Activated CD8-positive, alpha-beta T cell treated with anti-CD3 and anti-CD28 coated beads, Interleukin-2, amount 10 ng/mL, durations not matched to agents 7 days and 5 days (primary cell): ENCODE data around the gene PROZ. TPM values are rescaled to one million over a fixed set of nuclear protein-coding genes. Genes with fewer than 3 reads are reported as not detected.

Source experiments
- ATAC-seq: fragments of 150-1000 bp; cut with Tn5 transposase; one replicate; pipeline ENCODE4 v1.10.0; 2021; ENCODE audit warnings: moderate library complexity
- CTCF ChIA-PET: fragments of 350-600 bp; sonication (Branson Sonifier 250); formaldehyde crosslinking; loops from one replicate; lab custom pipeline; 2021; ENCODE audit warnings: antibody characterized with exemption; lab: Charles Lee
- POLR2A ChIA-PET: fragments of 350-600 bp; sonication (Branson Sonifier 250); formaldehyde crosslinking; loops from one replicate; lab custom pipeline; 2021; ENCODE audit warnings: antibody characterized with exemption; lab: Charles Lee
- DNase-seq: peaks from one replicate; pipeline ENCODE4 v3.0.0-alpha.2; 2020
- H3K27ac Mint-ChIP-seq: one replicate; pipeline ENCODE4 v1.8.0; 2021; ENCODE audit warnings: mild to moderate bottlenecking, mixed read lengths
- H3K27me3 Mint-ChIP-seq: one replicate; pipeline ENCODE4 v1.8.0; 2021; ENCODE audit warnings: low read depth, mixed read lengths
- H3K36me3 Mint-ChIP-seq: one replicate; pipeline ENCODE4 v1.8.0; 2021; ENCODE audit warnings: low read depth, mixed read lengths
- H3K4me1 Mint-ChIP-seq: one replicate; pipeline ENCODE4 v1.8.0; 2021; ENCODE audit warnings: low read depth, mixed read lengths
- H3K4me3 Mint-ChIP-seq: one replicate; pipeline ENCODE4 v1.8.0; 2021; ENCODE audit warnings: mild to moderate bottlenecking, mixed read lengths
- H3K9me3 Mint-ChIP-seq: one replicate; pipeline ENCODE4 v1.8.0; 2022; ENCODE audit warnings: mixed read lengths; ENCODE audit not compliant: insufficient read depth
- total RNA-seq, 2 experiments: library from RNA; stranded (reverse); gene quantifications; one replicate each; pipeline ENCODE4 v1.2.3, GENCODE V29; 2021

The PROZ gene
- total RNA-seq, 2 experiments from 2014 or later = not detected

DNA sequence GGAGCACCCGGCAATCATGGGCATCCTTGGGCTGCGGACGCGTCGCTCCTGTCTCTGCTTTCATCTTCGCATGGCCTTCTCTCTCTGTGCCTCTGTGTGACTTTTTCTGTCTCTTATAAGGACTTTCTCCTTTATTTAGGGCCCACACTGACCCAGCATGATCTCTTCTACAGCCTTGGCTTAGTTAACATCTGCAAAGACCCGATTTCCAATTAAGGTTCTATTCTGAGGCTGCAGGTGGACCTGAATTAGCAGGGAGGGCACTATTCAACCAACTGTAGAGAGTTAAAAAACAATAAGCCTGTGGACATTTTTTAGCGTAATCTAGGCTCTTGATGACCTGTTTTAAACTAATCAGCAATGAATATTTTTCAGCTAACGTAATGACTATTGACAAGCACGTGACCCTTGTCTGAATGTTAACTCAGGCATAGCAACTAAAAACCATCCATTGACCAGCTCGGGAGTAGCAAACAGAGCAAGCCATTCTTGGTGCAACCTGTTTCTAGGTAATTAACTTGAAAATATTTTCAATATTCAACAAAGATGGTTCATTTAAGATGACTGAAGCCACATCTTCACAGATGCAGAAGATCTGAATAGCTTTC, 20.7 kb upstream of the PROZ start:
- no peaks in the 10 kb centered on the region for H3K9me3 Mint-ChIP-seq
- CTCF ChIA-PET = no interaction called here
- no peak overlapping the region for H3K4me3 Mint-ChIP-seq
- no peaks in the 10 kb centered on the region for H3K4me1 Mint-ChIP-seq
- H3K27me3 Mint-ChIP-seq = peaks cover 20% of the 10 kb centered on the region
- DNase-seq (no peak), ATAC-seq (no peak)
- POLR2A ChIA-PET = no interaction called here
- no peaks in the 10 kb centered on the region for H3K36me3 Mint-ChIP-seq
- H3K27ac Mint-ChIP-seq = no peak overlapping the region

- CTCF ChIA-PET = no interaction called here
- H3K9me3 Mint-ChIP-seq = no peaks in the 10 kb centered on the region
- no peaks in the 10 kb centered on the region for H3K36me3 Mint-ChIP-seq
- no peak overlapping the region for H3K4me3 Mint-ChIP-seq
- ATAC-seq (no peak), DNase-seq (no peak)
- no peaks in the 10 kb centered on the region for H3K4me1 Mint-ChIP-seq
- H3K27me3 Mint-ChIP-seq = peaks cover 14% of the 10 kb centered on the region
- POLR2A ChIA-PET = no interaction called here
- no peak overlapping the region for H3K27ac Mint-ChIP-seq
Measured at GRCh38 chr13:113138792-113139551, 19.5 kb upstream of the PROZ start.

GRCh38 chr13:113139577-113139976, 18.9 kb upstream of the PROZ start:
- no peaks in the 10 kb centered on the region for H3K36me3 Mint-ChIP-seq
- no peak overlapping the region for H3K27ac Mint-ChIP-seq
- no peak for DNase-seq
- ChIA-PET POLR2A (no interaction called here), CTCF (no interaction called here)
- H3K4me1 Mint-ChIP-seq = no peaks in the 10 kb centered on the region
- H3K27me3 Mint-ChIP-seq = peaks cover 14% of the 10 kb centered on the region
- no peaks in the 10 kb centered on the region for H3K9me3 Mint-ChIP-seq
- no peak for ATAC-seq
- H3K4me3 Mint-ChIP-seq = no peak overlapping the region

GRCh38 chr13:113140677-113141600, 17.5 kb upstream of the PROZ start:
- Mint-ChIP-seq H3K27ac (no peak overlapping the region), H3K36me3 (no peaks in the 10 kb centered on the region), H3K27me3 (peaks cover 13% of the 10 kb centered on the region), H3K9me3 (no peaks in the 10 kb centered on the region), H3K4me3 (no peak overlapping the region), H3K4me1 (no peaks in the 10 kb centered on the region)
- ChIA-PET CTCF (interaction anchor here (0.6 kb wide), 1 partner anchor 9 kb away, joined by 3 read pairs; no protein-coding TSS in a partner anchor), POLR2A (no interaction called here)
- ATAC-seq = no peak
- no peak for DNase-seq

GRCh38 chr13:113141601-113141970, 16.9 kb upstream of the PROZ start:
- ATAC-seq = no peak
- CTCF ChIA-PET = interaction anchor here (0.6 kb wide), 1 partner anchor 10 kb away, joined by 3 read pairs; no protein-coding TSS in a partner anchor

DNA sequence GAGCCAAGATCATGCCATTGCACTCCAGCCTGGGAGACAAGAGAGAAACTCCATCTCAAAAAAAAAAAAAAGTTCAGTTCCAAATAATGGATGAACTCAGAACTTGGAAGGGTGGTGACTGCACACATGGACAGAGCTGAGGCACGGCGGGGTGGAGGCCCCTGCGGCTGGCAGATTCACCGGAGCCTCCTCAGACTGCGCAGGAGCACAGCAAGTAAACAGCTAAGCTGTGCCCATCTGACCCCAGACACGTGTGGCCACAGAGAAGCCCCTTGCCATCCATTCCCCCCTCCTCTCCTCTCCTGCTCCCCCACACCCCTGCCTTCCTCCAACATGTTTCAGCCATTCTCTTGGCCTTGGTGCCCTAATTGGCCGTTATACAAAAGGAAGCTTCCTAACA, 15.6 kb upstream of the PROZ start:
- no peaks in the 10 kb centered on the region for H3K36me3 Mint-ChIP-seq
- DNase-seq (no peak), ATAC-seq (no peak)
- no peak overlapping the region for H3K27ac Mint-ChIP-seq
- peaks cover 4% of the 10 kb centered on the region for H3K27me3 Mint-ChIP-seq
- ChIA-PET CTCF (no interaction called here), POLR2A (no interaction called here)
- no peaks in the 10 kb centered on the region for H3K4me1 Mint-ChIP-seq
- H3K4me3 Mint-ChIP-seq = no peak overlapping the region
- H3K9me3 Mint-ChIP-seq = no peaks in the 10 kb centered on the region

More at GRCh38 chr13:113141601-113141970, 16.9 kb upstream of the PROZ start:
- H3K27me3 Mint-ChIP-seq = peaks cover 10% of the 10 kb centered on the region
- POLR2A ChIA-PET = no interaction called here
- H3K4me1 Mint-ChIP-seq = no peaks in the 10 kb centered on the region
- no peaks in the 10 kb centered on the region for H3K9me3 Mint-ChIP-seq
- H3K27ac Mint-ChIP-seq = no peak overlapping the region
- DNase-seq = no peak
- H3K36me3 Mint-ChIP-seq = no peaks in the 10 kb centered on the region
- H3K4me3 Mint-ChIP-seq = no peak overlapping the region

- ChIA-PET POLR2A (no interaction called here), CTCF (no interaction called here)
- no peaks in the 10 kb centered on the region for H3K36me3 Mint-ChIP-seq
- no peak for DNase-seq
- H3K4me3 Mint-ChIP-seq = no peak overlapping the region
- no peak for ATAC-seq
- H3K27me3 Mint-ChIP-seq = peaks cover 3% of the 10 kb centered on the region
- no peaks in the 10 kb centered on the region for H3K4me1 Mint-ChIP-seq
- no peaks in the 10 kb centered on the region for H3K9me3 Mint-ChIP-seq
- H3K27ac Mint-ChIP-seq = no peak overlapping the region
Measured at GRCh38 chr13:113143466-113144254, 14.8 kb upstream of the PROZ start.

- Mint-ChIP-seq H3K4me3 (no peak overlapping the region), H3K36me3 (no peaks in the 10 kb centered on the region), H3K9me3 (no peaks in the 10 kb centered on the region), H3K27me3 (no peaks in the 10 kb centered on the region), H3K4me1 (no peaks in the 10 kb centered on the region), H3K27ac (no peak overlapping the region)
- ChIA-PET POLR2A (no interaction called here), CTCF (no interaction called here)
- DNase-seq (no peak), ATAC-seq (no peak)
Measured at GRCh38 chr13:113144255-113144629, 14.2 kb upstream of the PROZ start.

DNA sequence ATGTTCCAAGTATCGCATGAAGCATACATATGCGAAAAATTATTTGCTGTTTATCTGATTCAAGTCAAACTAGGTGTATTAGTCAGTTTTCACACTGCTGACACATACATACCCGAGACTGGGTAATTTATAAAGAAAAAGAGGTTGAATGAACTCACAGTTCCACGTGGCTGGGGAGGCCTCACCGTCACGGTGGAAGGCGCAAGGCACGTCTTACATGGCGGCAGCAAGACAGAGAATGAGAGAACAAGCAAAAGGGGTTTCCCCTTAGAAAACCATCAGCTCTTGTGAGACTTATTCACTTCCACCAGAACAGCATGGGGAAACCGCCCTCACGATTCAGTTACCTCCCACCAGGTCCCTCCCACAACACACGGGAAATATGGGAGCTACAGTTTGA, 13.0 kb upstream of the PROZ start:
- Mint-ChIP-seq H3K4me1 (no peaks in the 10 kb centered on the region), H3K27ac (no peak overlapping the region), H3K4me3 (no peak overlapping the region), H3K36me3 (no peaks in the 10 kb centered on the region), H3K9me3 (no peaks in the 10 kb centered on the region), H3K27me3 (no peaks in the 10 kb centered on the region)
- ChIA-PET POLR2A (no interaction called here), CTCF (no interaction called here)
- ATAC-seq (no peak), DNase-seq (no peak)

GRCh38 chr13:113145911-113146598, 12.4 kb upstream of the PROZ start:
- no peak overlapping the region for H3K27ac Mint-ChIP-seq
- H3K9me3 Mint-ChIP-seq = no peaks in the 10 kb centered on the region
- ATAC-seq = no peak
- H3K36me3 Mint-ChIP-seq = no peaks in the 10 kb centered on the region
- no peak for DNase-seq
- no peak overlapping the region for H3K4me3 Mint-ChIP-seq
- H3K4me1 Mint-ChIP-seq = peaks cover under 1% of the 10 kb centered on the region
- CTCF ChIA-PET = no interaction called here
- H3K27me3 Mint-ChIP-seq = no peaks in the 10 kb centered on the region
- POLR2A ChIA-PET = interaction anchor here (0.7 kb wide), 1 partner anchor 164 kb away, joined by 3 read pairs; no protein-coding TSS in a partner anchor

GRCh38 chr13:113146750-113147149, 11.7 kb upstream of the PROZ start:
- no peak for DNase-seq
- no peak overlapping the region for H3K4me3 Mint-ChIP-seq
- H3K27ac Mint-ChIP-seq = no peak overlapping the region
- peaks cover 3% of the 10 kb centered on the region for H3K4me1 Mint-ChIP-seq
- no peaks in the 10 kb centered on the region for H3K36me3 Mint-ChIP-seq
- CTCF ChIA-PET = no interaction called here
- no peak for ATAC-seq
- POLR2A ChIA-PET = interaction anchor here (0.7 kb wide), 1 partner anchor 163 kb away, joined by 3 read pairs; no protein-coding TSS in a partner anchor
- no peaks in the 10 kb centered on the region for H3K9me3 Mint-ChIP-seq
- peaks cover 3% of the 10 kb centered on the region for H3K27me3 Mint-ChIP-seq
